Left kidney (tissue), 2 donors: ENCODE results near the gene ANKRD40CL. TPM values are rescaled to one million over a fixed set of nuclear protein-coding genes. Genes with fewer than 3 reads are reported as not detected.
A peak's percentile ranks its signal among the peaks of the same experiment; 100 is the strongest.

Source experiments
- DNase-seq: peaks from one replicate; pipeline ENCODE4 v3.0.0-alpha.2; 2013
- polyA plus RNA-seq: library from polyadenylated mRNA; unstranded; fragments of 120-200 nt; gene quantifications from one replicate; pipeline ENCODE4 v1.2.1, GENCODE V29; 2013; ENCODE audit not compliant: insufficient read length

The ANKRD40CL gene
- polyA plus RNA-seq, 1 donor: 0.48 TPM

DNA sequence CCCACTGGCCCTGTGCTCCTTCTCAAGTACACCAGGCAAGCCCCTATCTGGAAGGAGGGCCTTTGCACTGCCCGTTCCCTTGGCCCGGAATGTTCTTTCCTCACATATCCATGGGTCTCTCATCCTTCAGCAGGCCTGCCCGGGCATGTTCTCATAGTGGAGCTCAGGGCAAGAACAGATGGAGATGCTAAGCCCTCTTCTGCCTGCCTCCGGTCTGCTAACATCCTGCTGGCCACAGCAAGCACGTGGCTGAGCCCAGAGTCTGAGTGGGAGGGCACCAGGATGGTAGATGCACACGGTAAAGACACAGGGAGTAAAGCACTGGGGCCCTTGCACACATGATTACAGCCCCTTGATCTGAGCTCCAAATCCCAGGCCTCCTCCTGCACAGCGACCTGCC is 19.8 kb upstream of the ANKRD40CL start:
- no peak for DNase-seq

DNA sequence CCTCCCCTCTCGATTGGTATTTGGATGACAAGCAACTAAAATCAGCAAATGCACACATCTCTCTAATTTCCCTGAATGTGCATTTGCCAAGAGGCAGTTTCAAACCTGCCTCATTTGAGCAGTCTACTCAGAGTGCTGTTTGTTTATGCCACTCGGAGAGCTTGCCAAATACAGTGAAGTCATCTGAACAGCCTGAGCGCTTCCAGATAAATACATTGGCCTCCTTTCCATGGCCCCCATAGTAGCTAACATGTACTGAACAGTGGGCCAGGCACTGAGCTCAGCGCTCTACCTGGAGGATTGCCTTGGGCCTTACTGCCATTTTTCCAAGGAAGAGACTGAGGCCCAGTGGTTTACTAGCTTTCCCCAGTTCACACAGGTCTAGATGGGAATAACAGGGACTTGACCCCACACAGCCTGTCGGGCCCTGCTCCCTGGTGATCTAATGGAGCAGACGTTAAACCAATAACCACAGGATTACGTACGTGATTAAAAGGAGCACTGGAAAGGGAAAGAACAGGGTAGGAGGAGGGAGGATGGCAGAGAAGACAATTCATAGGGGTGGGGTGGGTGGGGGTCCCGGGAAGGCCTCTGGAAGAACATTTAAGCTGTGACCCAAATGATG is 18.7 kb upstream of the ANKRD40CL start:
- DNase-seq: no peak

DNA sequence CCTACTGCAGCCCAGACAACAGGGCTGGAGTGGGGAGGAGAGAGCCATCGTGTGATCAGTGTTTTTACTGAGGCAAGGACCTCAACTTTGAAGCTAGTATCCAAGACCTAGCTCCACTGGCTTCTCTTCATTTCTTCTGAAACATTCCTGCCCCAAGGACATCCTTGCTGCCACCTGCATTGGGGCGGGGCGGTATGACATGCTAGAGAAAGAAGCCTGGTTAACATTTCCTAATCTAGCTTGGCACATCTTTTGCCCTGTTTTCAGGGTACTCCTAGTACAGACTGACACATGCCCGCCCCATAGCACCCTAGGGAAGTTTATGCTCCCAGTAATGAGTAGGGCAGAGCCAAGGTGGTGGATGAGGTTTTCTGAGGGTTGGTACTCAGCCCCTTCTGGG is 17.8 kb upstream of the ANKRD40CL start:
- DNase-seq: no peak

DNA sequence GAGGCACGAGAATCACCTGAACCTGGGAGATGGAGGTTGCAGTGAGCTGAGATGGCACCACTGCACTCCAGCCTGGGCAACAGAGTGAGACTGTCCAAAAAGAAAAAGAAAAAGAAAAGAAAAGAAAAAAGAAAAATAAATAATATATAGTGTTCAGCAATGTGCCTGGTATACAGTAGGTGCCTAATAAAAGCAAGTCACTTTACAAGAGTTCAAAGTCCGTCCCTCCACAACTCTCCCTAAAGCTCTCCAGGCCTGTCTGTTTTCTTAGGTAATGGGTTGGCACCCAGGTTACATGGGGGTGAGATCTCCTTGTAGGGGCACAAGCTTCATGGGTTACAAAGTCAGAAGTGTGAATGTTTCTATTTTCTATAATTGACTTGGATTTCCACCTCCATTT is 16.6 kb upstream of the ANKRD40CL start:
- DNase-seq: no peak

DNA sequence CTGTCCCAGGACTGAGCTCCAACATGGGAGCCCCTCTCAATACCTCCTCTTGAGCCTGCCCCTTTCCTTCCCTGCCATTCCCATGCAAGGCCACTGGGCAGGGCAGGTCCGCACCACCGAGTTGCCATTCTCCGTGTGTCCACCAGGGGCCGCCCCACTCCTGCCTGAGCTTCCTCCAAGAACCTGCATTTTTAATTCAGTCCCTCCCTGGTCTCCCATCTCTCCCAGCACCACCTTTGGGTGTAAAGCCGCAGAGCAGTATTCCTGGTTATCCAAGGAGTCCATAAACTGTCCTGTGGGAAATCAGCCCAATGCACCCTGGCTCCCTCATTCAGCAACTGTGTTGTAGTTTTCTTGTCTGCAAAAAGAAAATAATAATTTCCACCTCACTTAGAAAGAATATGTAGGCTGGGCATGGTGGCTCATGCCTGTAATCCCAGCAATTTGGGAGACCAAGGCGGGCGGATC is 15.9 kb upstream of the ANKRD40CL start:
- peak; percentile 80 for DNase-seq

DNA sequence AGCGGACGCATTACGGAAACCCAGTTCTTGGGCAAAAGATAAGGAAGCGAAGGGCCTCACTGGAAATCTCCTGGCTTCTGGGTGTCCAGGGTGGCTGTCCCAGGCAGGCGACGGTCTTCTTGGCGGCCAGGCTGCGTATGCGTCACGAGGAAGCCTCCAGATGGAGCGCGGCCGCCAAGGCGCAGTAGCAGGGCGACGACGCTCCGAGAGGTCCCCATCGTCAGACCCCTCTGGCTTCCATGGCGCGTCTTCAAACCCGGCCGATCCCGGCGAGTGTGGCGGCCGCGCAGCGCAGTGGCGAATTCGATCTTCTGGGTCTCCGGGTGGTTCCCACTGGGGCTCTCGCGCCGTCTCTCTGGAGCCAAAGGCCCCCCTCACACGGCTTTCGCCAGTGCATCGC is 13.8 kb upstream of the ANKRD40CL start:
- no peak for DNase-seq

DNA sequence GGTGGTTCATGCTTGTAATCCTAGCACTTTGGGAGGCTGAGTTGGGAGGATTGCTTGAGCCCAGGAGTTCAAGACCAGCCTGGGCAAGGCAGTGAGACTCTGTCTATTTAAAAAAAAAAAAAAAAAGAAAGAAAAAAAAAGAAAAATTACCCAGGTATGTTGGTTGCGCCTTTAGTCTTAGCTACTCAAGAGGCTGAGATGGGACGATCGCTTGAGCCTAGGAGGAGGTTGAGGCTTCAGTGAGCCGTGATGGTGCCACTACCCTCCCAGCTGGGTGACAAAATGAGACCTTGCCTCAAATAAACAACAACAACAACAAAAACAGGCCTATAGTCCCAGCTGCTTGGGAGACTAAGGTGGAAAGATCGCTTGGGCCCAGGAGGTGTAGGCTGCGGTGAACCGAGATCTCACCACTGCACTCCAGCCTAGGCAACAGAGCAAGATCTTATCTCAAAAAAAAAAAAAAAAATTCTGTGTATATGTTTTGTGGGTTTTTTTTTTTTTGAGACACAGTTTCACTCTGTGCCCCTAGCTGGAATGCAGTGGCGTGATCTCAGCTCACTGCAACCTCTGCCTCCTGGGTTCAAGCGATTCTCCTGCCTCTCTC is 12.5 kb upstream of the ANKRD40CL start:
- no peak for DNase-seq

DNA sequence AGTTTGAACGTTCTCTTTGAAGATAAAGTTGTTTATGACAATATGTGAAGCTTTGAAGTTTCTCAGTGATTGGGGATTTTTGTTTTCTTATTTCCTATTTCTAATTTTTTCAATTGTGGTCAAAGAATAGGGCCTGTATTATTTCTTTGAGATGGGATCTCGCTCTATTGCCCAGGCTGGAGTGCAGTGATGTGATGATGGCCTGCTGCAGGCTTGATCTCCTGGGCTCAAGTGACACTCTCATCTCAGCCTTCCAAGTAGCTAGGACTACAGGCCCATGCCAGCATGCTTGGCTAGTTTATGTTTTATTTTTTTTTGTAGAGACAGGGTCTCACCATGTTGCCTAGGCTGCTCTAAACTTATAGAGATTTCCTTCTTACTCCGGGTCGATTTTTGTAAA is 11.7 kb upstream of the ANKRD40CL start:
- no peak for DNase-seq

DNA sequence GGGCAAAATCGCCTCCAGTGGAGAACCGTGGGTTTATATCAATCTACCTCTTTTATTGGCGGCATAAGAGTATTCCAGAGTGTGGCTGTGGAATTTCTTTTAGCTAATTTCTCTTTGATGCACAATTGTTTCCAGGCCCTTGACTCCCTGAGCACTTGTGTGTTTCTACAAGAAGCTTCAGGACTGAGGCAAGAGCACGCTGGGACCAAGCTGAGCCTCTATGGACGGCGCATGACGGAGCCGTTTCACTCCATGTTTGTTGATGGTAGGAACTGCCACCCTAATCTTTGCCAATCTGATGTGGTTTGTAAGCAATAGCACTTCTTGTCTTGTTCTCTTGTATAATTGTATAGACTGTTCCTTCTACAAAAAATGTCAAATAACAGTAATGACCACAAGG is 11.2 kb upstream of the ANKRD40CL start:
- DNase-seq: no peak

DNA sequence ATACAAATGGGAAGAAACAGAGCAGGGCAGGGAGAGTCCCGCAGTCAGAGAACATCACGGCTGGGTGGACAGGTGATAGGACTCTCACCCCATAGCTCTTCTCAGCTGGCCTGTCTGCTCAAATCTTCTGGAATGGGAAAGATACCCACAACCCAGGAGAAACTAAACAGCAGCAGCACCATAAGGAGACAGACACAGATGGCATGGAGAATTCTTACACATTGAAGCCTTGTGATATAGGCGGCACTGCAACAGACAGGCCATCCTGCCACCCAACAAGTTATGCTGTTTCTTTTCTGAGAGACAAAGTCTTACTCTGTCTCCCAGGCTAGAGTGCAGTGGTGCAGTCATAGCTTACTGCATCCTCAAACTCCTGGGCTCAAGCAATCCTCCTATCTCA is 8.6 kb upstream of the ANKRD40CL start:
- no peak for DNase-seq

DNA sequence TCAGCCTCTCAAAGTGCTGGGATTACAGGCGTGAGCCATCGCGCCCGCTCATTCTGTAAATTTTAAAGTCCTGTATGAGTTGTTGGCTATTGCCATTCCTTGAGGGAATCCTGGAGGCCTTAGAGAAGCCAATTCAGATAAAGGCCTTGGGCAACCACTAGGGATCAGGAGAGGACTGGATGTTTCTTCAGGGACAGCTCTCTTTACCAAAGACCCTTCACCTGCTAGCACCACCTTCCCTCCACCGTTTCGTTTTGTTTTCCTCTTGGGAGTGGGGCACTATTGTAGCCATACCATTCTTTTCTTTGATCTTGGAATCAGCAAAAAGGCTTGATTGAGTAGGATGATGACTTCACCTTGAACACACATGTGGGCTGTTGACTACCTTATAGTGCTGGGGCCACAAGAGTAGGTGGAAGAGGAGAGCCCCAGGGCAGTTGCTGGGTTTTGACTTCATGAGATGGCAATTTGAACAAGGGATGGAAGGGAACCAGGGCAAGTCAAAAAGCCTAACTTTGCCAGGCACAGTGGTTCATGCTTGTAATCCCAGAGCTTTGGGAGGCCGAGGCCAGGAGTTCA is 7.0 kb upstream of the ANKRD40CL start:
- DNase-seq: no peak

DNA sequence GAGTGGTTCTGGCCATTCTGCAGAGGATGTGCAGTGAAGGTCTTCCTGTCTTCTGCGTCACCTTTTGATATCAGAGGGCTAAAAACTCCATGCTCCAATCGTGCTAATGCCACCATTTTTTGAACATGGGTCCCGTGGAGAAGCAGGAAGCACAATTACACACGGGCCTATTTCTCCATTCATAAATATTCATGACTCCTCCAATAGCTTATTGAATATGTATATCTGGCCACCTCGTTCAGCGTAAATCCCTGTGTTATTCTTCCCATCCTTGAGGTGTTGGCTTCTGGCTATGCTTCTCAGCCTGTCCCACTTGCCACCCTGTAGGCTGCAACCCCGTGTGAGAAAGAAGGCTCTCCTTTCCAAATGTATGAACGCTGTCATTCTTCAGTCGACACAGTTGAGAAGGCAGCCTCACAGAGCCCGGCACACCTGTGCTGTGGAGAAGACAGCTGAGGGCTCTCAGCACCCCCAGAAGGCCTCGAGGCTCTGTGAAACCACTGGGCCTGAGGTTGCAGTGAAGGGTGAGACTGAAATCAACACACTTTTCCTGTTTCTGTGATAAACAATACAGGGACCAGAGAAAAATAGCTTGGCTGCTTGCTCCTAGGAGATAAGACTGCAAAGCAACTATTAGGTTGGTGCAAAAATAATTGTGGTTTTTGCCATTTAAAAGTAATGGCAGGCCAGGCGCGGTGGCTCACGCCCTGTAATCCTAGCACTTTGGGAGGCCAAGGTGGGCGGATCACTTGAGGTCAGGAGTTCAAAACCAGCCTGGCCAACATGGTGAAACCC is 4.9 kb upstream of the ANKRD40CL start:
- DNase-seq: no peak

DNA sequence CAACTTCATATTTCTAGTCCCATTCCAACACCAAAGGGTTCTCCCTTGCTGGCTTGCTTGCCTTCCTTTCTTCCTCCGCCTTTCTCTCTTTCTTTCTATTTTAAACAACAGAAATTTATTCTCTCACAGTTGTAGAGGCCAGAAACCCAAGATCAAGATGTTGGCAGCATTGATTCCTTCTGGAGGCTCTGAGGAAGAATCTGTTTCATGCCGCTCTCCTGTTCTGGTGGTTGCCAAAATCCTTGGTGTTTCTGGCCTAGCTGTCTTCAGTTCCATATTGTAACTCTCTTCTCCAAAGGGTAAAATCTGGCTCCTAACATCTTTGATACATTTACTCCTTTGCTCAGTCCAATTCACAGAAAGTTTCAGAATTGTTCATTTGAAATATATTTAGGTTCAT is 3.0 kb upstream of the ANKRD40CL start:
- no peak for DNase-seq

DNA sequence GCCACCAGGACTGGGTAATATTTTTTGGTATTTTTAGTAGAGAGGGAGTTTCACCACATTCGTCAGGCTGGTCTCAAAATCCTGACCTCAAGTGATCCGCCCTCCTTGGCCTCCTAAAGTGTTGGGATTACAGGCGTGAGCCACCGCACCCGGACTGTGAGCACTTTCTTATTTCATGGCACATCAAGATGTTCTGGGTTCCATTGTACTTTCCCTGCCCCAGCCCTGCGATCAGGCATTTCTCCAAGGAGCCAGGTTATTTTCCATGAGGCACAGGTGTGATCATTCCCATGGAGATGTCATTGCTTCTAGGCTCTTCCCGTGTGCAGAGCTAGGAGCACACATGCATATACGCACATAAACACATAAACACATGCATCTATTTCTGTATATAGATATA is 2.6 kb upstream of the ANKRD40CL start:
- no peak for DNase-seq

DNA sequence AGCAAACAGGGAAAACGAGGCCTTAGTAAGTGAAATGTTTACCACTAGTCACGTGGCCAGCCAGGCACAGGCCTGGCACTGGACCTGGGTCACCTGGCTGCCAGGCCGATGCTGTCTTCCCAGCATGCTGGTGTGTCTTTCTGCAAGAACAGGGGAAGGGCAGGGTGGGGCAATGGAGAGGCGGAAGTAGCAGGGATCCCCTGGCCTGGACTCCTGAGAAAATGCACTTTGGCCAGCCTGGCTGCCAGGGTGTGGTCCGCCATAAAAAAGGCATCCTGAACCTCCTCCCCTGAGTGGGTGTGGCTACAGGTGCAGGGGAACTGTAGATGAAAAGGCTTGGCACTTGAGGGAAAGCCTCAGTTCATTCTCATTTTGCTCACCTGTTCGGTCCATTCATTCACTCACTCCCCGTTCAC is 1.0 kb upstream of the ANKRD40CL start:
- DNase-seq: no peak

DNA sequence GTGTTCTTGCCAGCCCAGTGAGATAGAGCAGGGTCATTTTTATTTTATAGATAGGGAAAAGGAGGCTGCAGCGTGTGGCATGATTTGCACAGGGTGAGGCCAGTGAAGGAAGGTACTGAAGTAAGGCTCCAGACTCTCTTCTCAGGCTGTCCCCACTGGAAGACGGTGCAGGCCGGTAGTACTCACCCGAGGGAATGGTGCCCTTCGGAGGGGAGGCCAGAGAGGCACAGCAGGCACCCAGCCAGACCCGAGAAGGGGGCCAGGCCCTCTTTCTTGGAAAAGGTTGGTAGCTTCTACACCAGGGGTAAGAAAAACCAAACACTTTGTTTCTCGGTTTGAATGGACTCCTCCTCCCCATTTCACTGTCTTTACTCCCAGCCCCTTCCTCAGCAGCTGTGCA is 288 bp downstream of the ANKRD40CL start:
- no peak for DNase-seq

DNA sequence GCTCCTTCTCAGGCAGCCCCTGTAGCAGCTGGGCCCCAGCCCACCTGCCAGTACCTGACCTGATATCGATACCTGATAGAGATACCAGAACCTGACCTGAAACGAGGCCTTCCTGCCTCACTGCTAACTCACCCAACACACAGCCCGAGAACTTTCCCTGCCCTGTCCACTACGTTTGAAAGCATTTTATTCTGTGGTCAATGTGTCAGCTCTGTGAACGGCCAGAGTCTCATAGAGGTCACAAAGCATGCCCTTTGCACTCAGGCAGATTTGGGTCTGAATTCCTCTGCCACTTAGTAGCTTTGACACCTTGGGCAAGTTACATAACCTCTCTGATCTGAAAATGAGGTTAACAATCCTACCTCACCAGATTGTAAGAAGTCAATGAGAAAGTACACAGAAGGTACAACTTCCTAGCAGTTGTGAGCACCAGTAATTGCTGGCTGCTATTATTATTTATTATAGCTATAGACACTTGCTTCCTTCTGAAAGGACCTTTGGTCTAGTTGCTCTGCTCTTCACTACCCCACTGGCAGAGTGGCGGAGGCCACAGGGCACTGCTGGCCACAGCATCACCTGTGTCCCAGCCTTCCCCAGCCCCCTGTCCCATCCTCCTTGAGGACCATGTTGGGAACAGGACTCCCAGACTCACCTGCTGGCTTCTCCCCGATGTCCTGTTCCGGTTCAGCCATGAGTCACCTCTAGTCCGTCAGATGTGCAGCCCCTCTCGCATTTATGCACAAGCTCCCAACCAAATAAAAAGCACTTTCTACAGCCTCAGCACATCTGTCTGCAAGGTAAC is 895 bp downstream of the ANKRD40CL start:
- DNase-seq: no peak

DNA sequence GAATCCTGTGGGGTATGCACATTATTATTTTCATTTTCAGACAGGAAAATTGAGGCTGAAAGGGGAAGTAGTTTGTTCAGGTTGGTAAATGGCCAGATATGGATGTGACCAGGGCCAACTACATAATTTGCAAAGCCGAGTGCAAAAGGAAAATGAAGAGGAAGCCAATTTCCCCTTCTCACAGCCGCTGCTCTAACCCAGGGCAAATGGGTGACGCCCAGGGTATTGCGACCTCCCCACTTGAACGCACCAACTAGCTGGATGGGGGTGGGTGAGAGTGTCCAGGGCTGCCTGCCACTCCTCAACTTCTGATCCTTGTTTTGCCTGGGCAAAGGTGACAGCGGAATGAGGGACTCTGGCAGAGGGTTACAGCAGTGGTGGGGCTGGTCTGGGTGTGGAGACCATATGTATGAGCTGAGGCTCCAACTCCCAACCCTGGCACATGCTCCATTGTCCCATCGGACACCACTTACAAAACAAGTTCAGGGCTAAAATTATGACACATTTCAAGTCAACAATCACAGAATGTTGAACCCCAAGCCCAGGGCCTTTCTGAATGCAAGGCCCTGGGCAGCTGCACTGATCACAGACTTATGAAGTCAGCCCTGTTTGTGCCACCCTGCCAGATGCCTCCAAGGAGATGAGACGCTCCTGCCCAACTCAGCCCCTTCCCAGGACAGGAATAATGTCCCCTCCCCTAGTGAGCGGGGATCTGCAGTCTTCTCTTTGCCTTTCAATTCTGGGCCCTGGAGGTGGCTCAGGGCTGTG is 1.7 kb downstream of the ANKRD40CL start:
- DNase-seq: no peak

DNA sequence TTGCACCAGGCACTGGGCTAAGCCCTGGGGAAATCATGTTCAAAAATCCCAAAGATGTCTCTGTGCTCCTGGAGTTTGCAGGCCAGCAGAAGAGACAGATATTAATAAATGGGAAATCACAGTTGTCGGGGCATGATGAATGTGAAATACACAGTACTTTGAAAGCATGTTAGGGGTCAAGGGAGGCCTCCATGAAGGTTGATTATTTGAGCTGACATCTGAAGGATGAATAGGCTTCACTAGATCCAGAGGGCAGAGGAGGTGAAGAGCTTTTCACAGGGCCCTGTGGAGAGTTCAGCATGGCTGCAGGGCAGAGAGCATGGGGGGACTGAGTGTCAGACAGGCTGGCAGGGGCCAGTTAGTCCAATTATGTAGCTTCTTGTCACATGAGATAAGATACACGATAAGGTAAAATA is 2.6 kb downstream of the ANKRD40CL start:
- DNase-seq: no peak

DNA sequence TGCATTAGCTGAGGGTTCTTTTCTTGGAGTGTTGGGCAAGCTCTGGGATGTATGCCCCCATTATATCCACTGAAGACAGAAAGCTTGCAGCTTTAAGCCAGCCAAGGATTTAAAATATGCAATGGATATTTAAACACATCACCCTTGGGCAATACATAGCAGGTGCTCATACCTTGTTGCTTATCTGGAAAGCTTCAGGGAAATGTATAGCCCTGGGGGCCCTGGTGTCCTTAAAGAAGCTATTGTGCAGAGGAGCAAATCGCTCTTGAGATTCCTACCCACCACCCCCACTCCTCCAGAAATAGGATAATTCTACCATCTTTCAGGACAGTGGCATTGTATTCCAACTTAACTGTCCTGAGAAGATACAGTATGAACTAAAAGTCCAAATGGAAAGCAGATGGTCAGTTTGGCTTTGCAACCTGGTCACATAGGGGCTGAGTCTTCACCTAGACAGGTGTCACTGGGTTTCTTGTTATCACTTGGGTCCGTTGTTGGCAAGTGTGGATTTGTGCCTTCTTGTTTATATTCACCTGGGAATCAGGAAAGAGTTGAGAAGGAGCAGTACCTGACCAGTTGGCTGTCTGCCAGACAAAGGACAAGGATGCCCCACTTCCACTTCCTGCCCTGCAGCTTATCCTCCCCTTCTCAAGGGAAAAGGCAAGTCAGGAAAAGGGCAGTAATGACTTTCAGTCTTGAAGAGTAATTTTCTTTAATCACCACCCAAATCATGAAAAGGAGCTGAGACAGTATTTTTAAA is 3.4 kb downstream of the ANKRD40CL start:
- DNase-seq: no peak

DNA sequence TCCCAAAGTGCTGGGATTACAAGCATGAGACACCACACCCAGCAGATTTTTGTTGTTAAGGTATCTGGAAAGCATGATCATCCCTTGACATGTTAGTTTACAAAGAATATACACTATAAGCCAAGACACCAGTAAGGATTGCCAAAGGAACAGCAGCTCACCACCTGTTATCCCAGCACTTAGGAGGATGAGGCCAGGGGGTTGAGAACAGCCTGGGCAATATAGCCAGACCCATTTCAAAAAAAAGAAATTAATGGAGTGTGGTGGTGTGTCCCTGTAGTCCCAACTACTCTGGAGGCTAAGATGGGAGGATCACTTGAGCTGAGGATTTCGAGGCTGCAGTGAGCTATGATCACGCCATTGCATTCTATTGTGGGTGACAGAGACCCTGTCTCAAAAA is 5.1 kb downstream of the ANKRD40CL start:
- DNase-seq: no peak
